ENCODE measurements around the gene CDC73. TPM values are rescaled to one million over a fixed set of nuclear protein-coding genes. Genes with fewer than 3 reads are reported as not detected.
A peak's percentile ranks its signal among the peaks of the same experiment; 100 is the strongest.

The CDC73 gene
- total and polyA plus RNA-seq, 9 of the 15 experiments (the other 6 are each of a cell fraction or from before 2014, with no cell fraction given) = 19.0 to 61.7 (median 30.1) TPM

DNA sequence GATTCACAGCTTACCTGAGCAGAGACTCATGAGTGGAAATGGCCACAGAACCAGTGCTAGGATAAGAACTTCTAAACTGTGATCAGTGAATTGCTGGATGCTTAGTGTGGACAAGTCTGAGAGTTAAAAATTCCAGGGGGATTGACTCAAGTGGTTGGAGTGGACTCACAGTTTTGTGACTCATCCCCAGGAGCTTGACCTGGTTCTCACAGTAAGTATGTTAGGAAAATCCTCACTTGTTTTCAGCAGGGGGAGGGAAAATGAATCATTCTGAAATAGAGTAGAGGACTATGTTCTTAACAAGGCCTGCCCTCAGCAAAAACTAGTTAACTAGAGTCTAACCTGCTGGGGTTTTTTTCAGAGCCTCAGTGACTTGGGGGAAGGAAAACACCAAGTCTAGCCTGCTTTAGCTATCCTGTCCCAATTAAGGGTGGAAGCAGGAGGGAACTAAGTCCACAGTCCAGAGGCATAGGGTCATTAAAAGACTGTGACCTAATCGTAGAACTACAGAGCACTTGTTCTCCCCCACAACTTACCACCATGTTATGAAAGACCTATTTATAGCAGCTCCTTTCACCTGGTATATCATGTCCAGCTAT is 6.1 kb upstream of the CDC73 start:
- peak overlapping the region; percentile 78 for H3K4me2 ChIP-seq (ENCODE audit: insufficient read depth, low read length)
- H2AFZ ChIP-seq (ENCODE audit: low read depth, low read length) = peak overlapping the region; percentile 92
- peak; percentile 35 to 77 (median 50) for DNase-seq (ENCODE audit: extremely low read depth in 1 of 4, low spot score in 3 of 4)
- H3K27ac ChIP-seq (ENCODE audit: extremely low read depth, low read depth, low read length) = peak overlapping the region; percentile 58
- 0 out of 2 replicates have a peak overlapping the region, but pooled peaks have one; percentile 9 for H3K4me3 ChIP-seq
- H3K36me3 ChIP-seq (ENCODE audit: control insufficient read depth, insufficient read depth, low read length) = no peaks in the 10 kb centered on the region
- no TSS peak for BruUV-seq (replicated peaks)
- no peaks in the 10 kb centered on the region for H3K9me1 ChIP-seq (ENCODE audit: control insufficient read depth, insufficient read depth, low read length)
- peaks cover 36% of the 10 kb centered on the region for H3K79me2 ChIP-seq (ENCODE audit: control insufficient read depth, insufficient read depth, low read length)
- CTCF ChIA-PET (ENCODE audit: low intra/inter-chr PET ratio) = no interaction called here
- intact Hi-C loops (cut with micrococcal nuclease) = no loop called here
- no peaks in the 10 kb centered on the region for H3K9me3 ChIP-seq (replicated peaks; ENCODE audit: control insufficient read depth, insufficient read depth, low read depth, low read length)
- ATAC-seq = peak; percentile 15
- no peaks in the 10 kb centered on the region for H4K20me1 ChIP-seq (replicated peaks; ENCODE audit: control insufficient read depth, insufficient read depth, low read length)
- H3K27me3 ChIP-seq (ENCODE audit: control insufficient read depth in 2 of 2, insufficient read depth in 2 of 2, low read length in 2 of 2) = no peaks in the 10 kb centered on the region
- FAIRE-seq = peak; percentile 40
- H3K4me1 ChIP-seq (replicated peaks in 1 of 2; ENCODE audit: control insufficient read depth in 2 of 2, insufficient read depth in 2 of 2, low read length in 2 of 2) = peaks cover 22 to 35% of the 10 kb centered on the region in 2 experiments
- in situ Hi-C loops (cut with MboI) = no loop called here
- POLR2A ChIA-PET = interaction anchor here (0.6 to 1.4 kb wide), 4 partner anchors 9 to 200 kb away, joined by 3 to 11 read pairs (median 5); partner anchors contain the start of gene GLRX2
- H3K9ac ChIP-seq (ENCODE audit: insufficient read depth in 1 of 2, low read depth in 2 of 2, low read length in 2 of 2) = peak overlapping the region; percentile 18 to 81; a peak in 3 of 4 replicates
- WGBS (ENCODE audit: insufficient coverage, low coverage, missing lambda C conversion rate) = 32% methylated on average over 1 of the region's 1 CpG
- TF ChIP-seq TCFL5 (CRISPR knock-in tag; conservative IDR thresholded peaks at IDR 0.05) (no peak), CBX2 (IDR thresholded peaks at IDR 0.05; ENCODE audit: insufficient read depth, low read length, poor library complexity, severe bottlenecking) (no peak), TRIM24 (IDR thresholded peaks at IDR 0.05) (peak; percentile 29 to 45; a peak in 2 of 4 replicates), ZNF316 (IDR thresholded peaks at IDR 0.05) (peak; percentile 56), MTF1 (CRISPR knock-in tag; IDR thresholded peaks at IDR 0.05; ENCODE audit: borderline replicate concordance) (no peak), RBFOX2 (IDR thresholded peaks at IDR 0.05; ENCODE audit: low read depth, low read length) (0 out of 2 replicates have a peak, but pooled peaks have one; percentile 19), KAT2B (IDR thresholded peaks at IDR 0.05; ENCODE audit: low read depth, low read length) (no peak), MCM2 (IDR thresholded peaks at IDR 0.05; ENCODE audit: low read depth) (no peak), BHLHE40 (IDR thresholded peaks at IDR 0.05; ENCODE audit: low read length) (no peak; the same call in 1 of the 2 replicates), DMBX1 (CRISPR knock-in tag; IDR thresholded peaks at IDR 0.05; ENCODE audit: borderline replicate concordance) (no peak), NBN (IDR thresholded peaks at IDR 0.05; ENCODE audit: low read depth) (peak; percentile 39; the same call in 1 of the 2 replicates), GTF2F1 (IDR thresholded peaks at IDR 0.05; ENCODE audit: low read depth, low read length) (no peak), EGR1 (conservative IDR thresholded peaks at IDR 0.05) (no peak), TOE1 (IDR thresholded peaks at IDR 0.05; ENCODE audit: borderline replicate concordance) (0 out of 2 replicates have a peak, but pooled peaks have one; percentile 22), TOE1 (CRISPR knock-in tag; IDR thresholded peaks at IDR 0.05; ENCODE audit: borderline replicate concordance, low read depth) (no peak), CREM (IDR thresholded peaks at IDR 0.05; ENCODE audit: low read depth) (no peak), DPF2 (IDR thresholded peaks at IDR 0.05) (peak; percentile 67)
- TF ChIP-seq, protein P1, sequence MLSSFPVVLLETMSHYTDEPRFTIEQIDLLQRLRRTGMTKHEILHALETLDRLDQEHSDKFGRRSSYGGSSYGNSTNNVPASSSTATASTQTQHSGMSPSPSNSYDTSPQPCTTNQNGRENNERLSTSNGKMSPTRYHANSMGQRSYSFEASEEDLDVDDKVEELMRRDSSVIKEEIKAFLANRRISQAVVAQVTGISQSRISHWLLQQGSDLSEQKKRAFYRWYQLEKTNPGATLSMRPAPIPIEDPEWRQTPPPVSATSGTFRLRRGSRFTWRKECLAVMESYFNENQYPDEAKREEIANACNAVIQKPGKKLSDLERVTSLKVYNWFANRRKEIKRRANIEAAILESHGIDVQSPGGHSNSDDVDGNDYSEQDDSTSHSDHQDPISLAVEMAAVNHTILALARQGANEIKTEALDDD (IDR thresholded peaks at IDR 0.05) = peak; percentile 97
- TF ChIP-seq, protein P2, sequence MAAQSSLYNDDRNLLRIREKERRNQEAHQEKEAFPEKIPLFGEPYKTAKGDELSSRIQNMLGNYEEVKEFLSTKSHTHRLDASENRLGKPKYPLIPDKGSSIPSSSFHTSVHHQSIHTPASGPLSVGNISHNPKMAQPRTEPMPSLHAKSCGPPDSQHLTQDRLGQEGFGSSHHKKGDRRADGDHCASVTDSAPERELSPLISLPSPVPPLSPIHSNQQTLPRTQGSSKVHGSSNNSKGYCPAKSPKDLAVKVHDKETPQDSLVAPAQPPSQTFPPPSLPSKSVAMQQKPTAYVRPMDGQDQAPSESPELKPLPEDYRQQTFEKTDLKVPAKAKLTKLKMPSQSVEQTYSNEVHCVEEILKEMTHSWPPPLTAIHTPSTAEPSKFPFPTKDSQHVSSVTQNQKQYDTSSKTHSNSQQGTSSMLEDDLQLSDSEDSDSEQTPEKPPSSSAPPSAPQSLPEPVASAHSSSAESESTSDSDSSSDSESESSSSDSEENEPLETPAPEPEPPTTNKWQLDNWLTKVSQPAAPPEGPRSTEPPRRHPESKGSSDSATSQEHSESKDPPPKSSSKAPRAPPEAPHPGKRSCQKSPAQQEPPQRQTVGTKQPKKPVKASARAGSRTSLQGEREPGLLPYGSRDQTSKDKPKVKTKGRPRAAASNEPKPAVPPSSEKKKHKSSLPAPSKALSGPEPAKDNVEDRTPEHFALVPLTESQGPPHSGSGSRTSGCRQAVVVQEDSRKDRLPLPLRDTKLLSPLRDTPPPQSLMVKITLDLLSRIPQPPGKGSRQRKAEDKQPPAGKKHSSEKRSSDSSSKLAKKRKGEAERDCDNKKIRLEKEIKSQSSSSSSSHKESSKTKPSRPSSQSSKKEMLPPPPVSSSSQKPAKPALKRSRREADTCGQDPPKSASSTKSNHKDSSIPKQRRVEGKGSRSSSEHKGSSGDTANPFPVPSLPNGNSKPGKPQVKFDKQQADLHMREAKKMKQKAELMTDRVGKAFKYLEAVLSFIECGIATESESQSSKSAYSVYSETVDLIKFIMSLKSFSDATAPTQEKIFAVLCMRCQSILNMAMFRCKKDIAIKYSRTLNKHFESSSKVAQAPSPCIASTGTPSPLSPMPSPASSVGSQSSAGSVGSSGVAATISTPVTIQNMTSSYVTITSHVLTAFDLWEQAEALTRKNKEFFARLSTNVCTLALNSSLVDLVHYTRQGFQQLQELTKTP (IDR thresholded peaks at IDR 0.05; ENCODE audit: low read depth in 1 of 2, partially characterized antibody in 2 of 2) = peak; percentile 24 to 45
